Rectal smooth muscle tissue (tissue), 1 donor: ENCODE data around the gene DUSP7.

Source experiments
- H3K27ac ChIP-seq: one replicate; pipeline ENCODE4 v1.7.0; 2013; ENCODE audit warnings: low read depth, low read length, inconsistent platforms
- H3K27me3 ChIP-seq: one replicate; pipeline ENCODE4 v1.7.0; 2013; ENCODE audit warnings: low read length; ENCODE audit not compliant: control insufficient read depth, insufficient read depth
- H3K36me3 ChIP-seq: one replicate; pipeline ENCODE4 v1.7.0; 2013; ENCODE audit warnings: low read length; ENCODE audit not compliant: control insufficient read depth, insufficient read depth
- H3K4me1 ChIP-seq: one replicate; pipeline ENCODE4 v1.7.0; 2013; ENCODE audit warnings: low read length; ENCODE audit not compliant: control insufficient read depth, insufficient read depth
- H3K4me3 ChIP-seq: one replicate; pipeline ENCODE4 v1.7.0; 2013; ENCODE audit warnings: low read length
- H3K9ac ChIP-seq: one replicate; pipeline ENCODE4 v1.7.0; 2013; ENCODE audit warnings: low read length

DUSP7 gene

GRCh38 chr3:52091586-52092270 is 35.4 kb upstream of the DUSP7 start:
- H3K27me3 ChIP-seq = no peaks in the 10 kb centered on the region
- H3K9ac ChIP-seq = no peak overlapping the region
- no peaks in the 10 kb centered on the region for H3K36me3 ChIP-seq
- H3K4me3 ChIP-seq = no peak overlapping the region
- peaks cover 12% of the 10 kb centered on the region for H3K4me1 ChIP-seq
- H3K27ac ChIP-seq = no peak overlapping the region

GRCh38 chr3:52090933-52091468 is 34.6 kb upstream of the DUSP7 start:
- H3K4me1 ChIP-seq = peaks cover 12% of the 10 kb centered on the region
- H3K4me3 ChIP-seq = no peak overlapping the region
- no peak overlapping the region for H3K9ac ChIP-seq
- no peak overlapping the region for H3K27ac ChIP-seq
- H3K36me3 ChIP-seq = no peaks in the 10 kb centered on the region
- no peaks in the 10 kb centered on the region for H3K27me3 ChIP-seq

DNA sequence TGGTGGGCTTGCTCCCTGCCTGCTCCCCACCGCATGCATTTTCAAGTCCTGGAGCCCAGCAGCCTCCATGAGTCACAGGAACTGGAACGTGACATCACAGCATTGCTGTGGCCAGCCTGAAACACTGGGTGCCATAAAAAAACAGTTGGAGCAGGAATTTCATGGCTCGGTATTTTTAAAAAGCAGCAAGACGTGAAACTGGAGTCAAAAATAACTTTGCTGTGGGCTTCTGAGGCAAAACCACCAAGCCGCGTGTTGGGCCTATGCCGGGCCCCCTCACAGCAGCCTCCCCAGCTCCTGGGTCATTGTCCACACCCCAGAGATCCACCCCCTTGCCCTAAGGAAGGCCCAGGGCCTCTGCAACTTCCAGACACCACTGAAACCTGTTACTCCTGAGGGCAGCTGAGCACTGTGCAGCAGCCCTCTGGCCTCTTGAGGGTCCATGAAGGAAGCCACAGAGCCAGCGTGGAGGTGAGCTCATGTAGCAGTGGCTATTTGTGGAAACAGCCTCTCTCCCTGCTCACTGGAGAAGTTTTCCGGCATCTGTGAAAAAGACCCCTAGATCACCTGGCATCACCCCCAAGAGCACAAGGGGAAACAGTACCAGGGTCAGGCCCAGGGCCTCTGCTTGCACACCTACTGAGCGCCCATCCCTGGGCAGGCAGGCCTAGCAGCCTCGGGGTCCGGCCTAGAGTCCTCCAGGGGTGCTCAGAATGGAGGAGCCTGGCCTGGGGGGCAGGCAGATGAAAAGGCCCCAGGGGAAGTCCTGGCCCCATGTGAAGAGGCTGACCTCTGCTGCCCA is 34.0 kb upstream of the DUSP7 start:
- Histone ChIP-seq H3K36me3 (no peaks in the 10 kb centered on the region), H3K27ac (peak overlapping the region; percentile 37), H3K4me3 (no peak overlapping the region), H3K9ac (no peak overlapping the region), H3K27me3 (no peaks in the 10 kb centered on the region), H3K4me1 (peaks cover 12% of the 10 kb centered on the region)

- no peaks in the 10 kb centered on the region for H3K36me3 ChIP-seq
- no peaks in the 10 kb centered on the region for H3K27me3 ChIP-seq
- H3K4me3 ChIP-seq = no peak overlapping the region
- peak overlapping the region; percentile 22 for H3K27ac ChIP-seq
- H3K4me1 ChIP-seq = peaks cover 12% of the 10 kb centered on the region
- H3K9ac ChIP-seq = no peak overlapping the region
These were observed 33.3 kb upstream of the DUSP7 start for GRCh38 chr3:52089691-52090090.

DNA sequence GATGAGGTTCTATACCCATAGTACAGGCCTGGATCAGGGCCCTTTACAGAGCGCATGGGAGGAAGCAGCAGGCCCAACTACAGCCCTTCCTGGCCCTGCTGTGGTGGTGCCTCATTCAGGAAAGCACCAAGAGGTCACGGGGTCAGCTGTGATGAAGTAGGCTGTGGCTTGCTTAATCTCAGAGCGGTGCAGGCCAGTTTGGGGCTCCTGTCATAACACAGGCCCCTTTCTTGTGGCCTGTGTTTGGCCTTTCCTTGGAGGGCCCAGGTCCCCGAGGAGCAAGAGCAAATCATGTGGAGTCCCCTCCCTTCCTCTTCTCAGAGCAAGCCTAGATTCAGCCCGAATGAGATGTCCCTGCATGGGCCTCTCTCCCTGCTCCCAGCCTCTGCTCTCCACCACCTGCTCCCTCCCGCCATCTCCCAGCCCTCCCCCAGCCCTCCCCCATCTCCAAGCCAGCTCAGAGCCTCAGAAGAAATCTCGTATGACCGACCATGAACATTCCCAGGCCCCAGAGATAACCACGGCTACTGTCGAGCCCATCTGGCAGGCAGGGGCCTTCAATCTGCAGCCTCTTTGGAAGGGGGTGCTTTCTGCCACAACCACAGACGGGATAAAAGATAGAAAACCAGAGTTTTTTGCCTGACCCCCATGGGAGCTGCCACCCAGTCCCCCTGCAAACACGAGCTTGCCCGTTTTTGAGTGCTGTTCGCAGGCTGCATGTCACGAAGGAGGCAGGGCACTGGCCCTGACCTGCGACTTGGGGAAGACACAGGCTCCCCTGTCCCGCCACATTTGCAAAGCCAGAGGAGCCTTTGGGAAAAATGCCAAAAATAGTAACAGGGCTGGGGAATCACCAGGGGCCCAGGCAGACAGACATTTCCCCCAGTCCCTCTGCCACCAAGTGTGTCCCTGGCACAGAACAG is 32.3 kb upstream of the DUSP7 start:
- H3K27ac ChIP-seq = no peak overlapping the region
- H3K36me3 ChIP-seq = no peaks in the 10 kb centered on the region
- no peak overlapping the region for H3K9ac ChIP-seq
- no peak overlapping the region for H3K4me3 ChIP-seq
- H3K4me1 ChIP-seq = peaks cover 12% of the 10 kb centered on the region
- H3K27me3 ChIP-seq = no peaks in the 10 kb centered on the region

- no peaks in the 10 kb centered on the region for H3K36me3 ChIP-seq
- no peak overlapping the region for H3K9ac ChIP-seq
- H3K27me3 ChIP-seq = no peaks in the 10 kb centered on the region
- no peak overlapping the region for H3K4me3 ChIP-seq
- H3K27ac ChIP-seq = no peak overlapping the region
- H3K4me1 ChIP-seq = peaks cover 12% of the 10 kb centered on the region
These were observed 31.4 kb upstream of the DUSP7 start for GRCh38 chr3:52087731-52088130.

- no peaks in the 10 kb centered on the region for H3K36me3 ChIP-seq
- H3K4me3 ChIP-seq = no peak overlapping the region
- peaks cover 12% of the 10 kb centered on the region for H3K4me1 ChIP-seq
- H3K27ac ChIP-seq = no peak overlapping the region
- H3K27me3 ChIP-seq = no peaks in the 10 kb centered on the region
- no peak overlapping the region for H3K9ac ChIP-seq
These were observed 30.7 kb upstream of the DUSP7 start for GRCh38 chr3:52086976-52087663.

DNA sequence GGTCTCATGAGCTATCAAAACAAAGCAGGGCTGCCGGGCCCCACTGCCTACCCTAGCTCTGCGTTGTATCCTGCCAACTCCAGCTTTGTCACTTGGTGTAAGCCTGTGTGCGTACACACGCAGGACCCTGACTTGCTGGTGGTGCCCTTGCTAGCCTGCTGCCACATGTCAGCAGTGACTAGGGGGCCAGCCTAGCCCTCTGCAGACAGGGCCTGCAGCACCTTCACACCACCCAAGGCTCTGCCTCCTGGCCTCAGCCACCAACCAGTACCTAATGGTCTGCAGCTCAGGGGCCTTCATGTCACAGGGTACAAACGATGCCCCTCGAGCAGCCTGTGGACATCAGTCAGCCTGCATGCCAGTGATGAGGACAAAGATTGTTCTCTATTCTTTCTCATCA is 30.1 kb upstream of the DUSP7 start:
- H3K4me1 ChIP-seq = peaks cover 12% of the 10 kb centered on the region
- H3K27ac ChIP-seq = no peak overlapping the region
- no peak overlapping the region for H3K9ac ChIP-seq

GRCh38 chr3:52085681-52086282 is 29.4 kb upstream of the DUSP7 start:
- H3K9ac ChIP-seq = no peak overlapping the region
- no peaks in the 10 kb centered on the region for H3K36me3 ChIP-seq
- H3K4me3 ChIP-seq = no peak overlapping the region
- peaks cover 12% of the 10 kb centered on the region for H3K4me1 ChIP-seq
- no peak overlapping the region for H3K27ac ChIP-seq
- H3K27me3 ChIP-seq = no peaks in the 10 kb centered on the region

More for the DNA sequence above, 30.1 kb upstream of the DUSP7 start:
- H3K36me3 ChIP-seq = no peaks in the 10 kb centered on the region
- H3K4me3 ChIP-seq = no peak overlapping the region
- no peaks in the 10 kb centered on the region for H3K27me3 ChIP-seq

- H3K27me3 ChIP-seq = no peaks in the 10 kb centered on the region
- H3K4me1 ChIP-seq = peaks cover 7% of the 10 kb centered on the region
- H3K36me3 ChIP-seq = no peaks in the 10 kb centered on the region
- no peak overlapping the region for H3K4me3 ChIP-seq
- no peak overlapping the region for H3K9ac ChIP-seq
- H3K27ac ChIP-seq = no peak overlapping the region
These were observed 28.7 kb upstream of the DUSP7 start for GRCh38 chr3:52084954-52085680.
